ENCODE results near the gene SMCO4.

SMCO4 gene

DNA sequence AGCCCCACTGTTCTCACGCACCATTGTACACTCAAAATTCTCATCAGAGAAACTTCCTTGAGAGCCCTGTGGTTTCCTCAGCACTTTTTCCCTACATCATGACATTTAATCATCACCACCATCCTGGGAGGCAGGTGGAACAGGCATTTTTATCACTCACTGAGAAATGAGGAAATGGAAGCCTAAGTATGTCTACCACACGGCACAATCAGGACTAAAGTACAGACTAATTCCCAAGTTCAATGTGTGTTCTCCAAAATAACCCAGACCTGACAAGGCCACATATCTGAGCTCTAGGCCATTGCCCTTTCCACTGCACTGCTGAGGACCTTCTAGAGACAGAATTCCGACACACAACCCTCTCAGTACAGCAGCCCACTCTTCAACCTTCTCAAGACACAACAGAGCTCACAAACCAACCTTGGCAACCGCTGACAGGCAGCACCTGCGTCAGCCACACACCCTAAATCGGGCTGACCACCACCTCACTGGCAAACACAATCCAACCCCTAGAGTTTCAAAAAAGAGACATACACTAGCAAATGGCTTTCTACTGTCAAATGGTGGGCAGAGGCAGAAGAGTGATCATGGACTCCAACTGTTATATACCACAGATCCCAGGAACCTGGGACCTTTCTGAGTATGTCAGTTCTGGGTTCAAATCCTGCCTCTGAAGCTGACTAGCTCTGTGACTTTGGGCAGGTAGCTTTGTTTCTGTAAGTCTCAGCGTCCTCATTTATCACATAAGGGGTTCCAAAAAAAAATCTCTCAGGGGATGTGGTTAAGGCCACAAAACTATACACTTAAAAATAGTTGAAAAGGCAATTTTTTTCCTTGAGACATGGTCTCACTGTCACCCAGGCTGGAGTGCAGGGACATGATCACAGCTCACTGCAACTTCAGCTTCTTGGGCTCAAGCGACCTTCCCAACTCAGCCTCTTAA, 16.3 kb downstream of the SMCO4 start:
- no peak for DNase-seq

DNA sequence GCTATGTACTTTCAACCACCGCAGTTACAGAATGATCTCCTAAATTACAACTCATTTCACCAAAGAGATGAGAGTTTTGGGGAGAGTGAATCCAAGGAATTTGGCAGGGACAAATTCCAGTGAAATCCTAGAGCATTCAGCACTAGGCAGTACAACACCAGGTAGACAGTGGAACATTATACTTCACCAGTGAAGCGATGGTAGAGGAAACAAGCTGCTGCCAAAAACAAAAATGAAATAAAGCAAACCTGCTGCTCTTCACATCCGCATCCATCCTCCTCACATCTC, 16.9 kb downstream of the SMCO4 start:
- DNase-seq, result no peak

DNA sequence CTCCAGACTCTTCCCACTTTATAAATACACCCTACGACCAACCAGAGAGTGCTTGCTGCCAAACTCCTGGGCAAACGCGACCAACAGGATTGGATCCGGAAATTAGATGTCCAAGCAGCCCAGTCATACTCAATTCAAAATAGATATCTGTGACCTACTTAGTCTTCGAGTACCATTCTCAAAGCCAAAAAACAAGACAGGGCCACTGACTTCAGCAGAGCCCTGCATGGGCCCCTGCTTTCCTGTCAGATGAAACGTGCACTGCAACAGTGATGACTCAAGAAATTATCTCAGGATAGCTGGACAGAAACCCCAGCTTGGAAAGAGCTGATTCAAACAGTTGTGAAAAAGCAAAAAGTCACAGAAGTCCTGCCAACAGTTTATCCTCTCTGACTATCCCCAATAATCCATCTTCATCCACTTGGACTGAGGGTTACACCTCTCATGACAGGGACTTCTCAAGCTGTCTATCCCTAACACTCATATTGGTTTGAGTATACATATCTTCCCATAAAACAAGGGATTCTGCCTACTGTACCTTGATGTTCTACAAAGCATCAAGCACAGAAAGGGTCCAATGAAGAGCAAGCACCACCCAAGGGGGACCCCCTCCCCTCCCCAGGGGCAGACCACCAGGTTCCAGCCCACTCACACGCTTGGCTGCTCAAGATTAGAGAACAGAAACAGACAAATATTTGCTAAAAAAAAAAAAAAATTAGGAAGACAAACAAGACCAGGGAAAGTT, 17.4 kb downstream of the SMCO4 start:
- DNase-seq, result no peak

DNA sequence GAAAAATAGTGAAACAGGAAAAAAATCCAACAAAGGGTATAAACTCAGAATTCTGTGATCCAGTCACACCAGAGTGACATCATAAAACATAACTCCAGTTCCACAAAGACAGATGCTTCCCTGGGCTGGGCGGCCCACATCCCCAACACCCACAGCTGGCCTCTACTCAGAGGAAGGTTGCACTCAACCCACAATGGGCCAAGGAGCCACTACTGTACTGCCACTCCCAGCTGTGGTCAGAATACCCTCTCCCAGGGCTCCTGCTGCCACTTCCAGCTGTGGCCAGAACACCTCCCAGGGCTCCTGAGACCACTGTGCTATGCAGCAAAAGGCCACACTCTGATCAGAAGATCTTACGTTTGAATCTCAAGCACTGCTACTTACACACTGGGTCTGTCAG, 18.3 kb downstream of the SMCO4 start:
- no peak for DNase-seq

DNA sequence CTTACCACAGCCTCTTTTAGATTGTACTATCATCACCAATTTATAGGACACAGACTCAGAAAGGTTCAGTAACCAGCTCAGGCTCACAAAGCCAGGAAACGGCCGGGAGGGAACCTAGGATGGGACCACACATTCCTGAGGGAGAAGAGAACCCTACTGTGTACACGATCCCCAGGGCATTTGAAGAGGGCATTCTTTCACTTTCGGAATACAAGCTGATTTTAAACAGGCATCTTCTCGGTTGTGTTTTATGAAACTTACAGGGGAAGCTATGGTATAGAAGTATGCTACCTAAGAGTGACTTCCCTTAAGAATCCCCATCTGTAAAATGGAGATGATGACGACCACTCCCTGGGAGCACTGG, 19.0 kb downstream of the SMCO4 start:
- no peak for DNase-seq

DNA sequence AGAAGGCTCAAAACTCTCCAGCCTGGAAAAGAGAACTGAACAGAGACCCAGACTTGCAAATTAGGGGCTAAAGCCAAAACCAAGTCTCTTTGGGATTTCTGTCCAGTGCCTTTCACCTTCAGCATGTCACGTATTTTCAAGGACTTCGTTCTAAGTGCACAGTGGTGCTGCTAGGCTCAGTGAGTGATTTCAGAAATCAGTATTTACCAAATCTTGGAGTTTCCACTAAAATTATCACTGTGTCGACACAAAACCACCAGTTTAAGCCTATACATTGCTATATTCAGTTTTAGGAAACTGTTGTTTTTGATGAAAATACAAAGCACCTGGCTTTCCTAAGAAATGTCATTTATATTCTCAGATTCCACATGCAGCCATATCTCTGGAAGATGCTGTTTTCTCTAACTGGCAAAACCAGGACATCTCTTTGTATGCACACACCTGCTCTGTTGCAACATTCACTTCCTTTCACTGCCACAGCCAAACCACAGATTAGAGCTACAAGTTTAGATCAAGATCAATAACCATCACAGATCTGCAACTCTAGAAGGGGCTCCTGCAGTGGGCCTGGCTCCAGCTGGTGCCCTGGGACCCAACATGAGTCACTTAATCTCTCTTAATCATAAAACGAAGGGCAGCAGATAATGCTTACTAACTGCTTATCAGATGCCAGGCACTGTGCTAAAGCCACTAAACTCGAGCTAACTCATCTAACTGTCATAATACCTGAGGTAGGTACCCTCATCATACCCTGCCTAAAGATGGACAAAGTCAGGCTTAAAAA, 22.3 kb downstream of the SMCO4 start:
- DNase-seq, result no peak

DNA sequence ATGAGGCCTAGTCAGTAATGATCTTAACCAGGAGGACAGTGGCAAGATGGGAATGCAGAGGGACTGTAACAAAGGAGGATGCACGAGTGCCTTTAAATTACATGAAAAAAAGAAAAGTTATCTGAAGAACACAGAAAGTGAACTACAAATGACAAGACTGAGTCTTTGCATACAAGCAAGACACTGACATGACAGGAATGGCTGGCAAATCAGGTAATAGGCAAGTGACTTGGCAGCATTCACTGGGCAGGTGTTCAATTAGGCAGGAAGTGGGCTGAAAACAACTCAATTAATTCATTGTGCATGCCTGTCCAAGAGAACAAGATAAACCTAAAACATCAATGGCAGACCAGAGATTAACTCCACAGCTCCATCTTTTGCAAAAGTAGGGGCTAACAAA, 24.0 kb downstream of the SMCO4 start:
- no peak for DNase-seq

DNA sequence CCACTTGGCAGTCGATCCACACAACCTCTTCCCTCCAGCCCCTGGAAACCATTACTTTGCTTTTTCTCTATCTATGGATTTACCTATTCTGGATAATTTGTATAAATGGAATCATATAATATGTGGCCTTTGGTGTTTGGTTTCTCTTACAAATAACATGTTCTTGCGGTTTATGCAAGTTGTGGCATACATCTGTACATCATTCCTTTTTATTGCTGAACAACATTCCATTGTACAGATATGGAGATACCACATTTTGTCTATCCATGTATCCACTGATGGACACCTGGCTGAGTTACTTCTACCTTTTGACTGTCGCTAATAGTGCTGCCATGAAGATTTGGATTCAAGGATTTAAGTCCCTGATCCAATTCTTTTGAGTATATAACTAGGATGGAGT, 25.1 kb downstream of the SMCO4 start:
- no peak for DNase-seq

DNA sequence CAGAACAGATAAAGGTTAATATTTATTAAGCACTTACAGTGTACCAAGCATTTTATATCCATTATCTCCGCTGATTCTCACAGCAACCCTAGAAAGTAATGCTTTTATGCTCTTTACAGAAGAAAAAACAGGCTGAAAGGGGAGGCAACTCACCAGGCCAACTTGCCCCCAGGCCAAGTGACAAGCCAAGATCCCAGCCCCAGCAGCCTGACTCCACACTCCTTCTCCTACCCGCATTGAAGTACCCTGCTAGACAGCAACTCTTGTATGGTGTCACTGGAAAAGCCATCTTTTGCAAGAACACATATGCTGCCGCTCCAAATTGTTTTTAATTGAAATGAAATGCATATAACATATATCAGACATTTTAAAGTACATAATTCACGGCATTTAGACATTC, 25.6 kb downstream of the SMCO4 start:
- no peak for DNase-seq

DNA sequence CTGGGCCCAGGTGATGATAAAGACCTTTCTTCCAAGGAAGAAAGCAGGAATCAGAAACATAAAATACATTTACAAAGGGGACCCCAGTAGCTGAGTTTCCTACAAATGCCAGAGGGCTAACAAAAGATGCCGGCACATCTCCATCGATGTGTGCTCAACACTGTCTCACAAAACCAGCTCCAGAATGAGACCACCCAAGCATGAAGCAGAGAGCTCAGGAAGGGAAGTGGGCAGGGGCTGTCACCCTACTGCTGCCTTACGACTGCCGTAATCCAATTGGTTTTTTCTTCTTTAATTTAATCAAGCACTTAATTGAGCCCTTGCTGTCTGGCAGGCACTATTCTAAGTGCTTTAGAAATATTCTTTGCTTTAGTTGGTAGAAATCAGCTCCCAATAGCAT, 26.1 kb downstream of the SMCO4 start:
- DNase-seq, result no peak

DNA sequence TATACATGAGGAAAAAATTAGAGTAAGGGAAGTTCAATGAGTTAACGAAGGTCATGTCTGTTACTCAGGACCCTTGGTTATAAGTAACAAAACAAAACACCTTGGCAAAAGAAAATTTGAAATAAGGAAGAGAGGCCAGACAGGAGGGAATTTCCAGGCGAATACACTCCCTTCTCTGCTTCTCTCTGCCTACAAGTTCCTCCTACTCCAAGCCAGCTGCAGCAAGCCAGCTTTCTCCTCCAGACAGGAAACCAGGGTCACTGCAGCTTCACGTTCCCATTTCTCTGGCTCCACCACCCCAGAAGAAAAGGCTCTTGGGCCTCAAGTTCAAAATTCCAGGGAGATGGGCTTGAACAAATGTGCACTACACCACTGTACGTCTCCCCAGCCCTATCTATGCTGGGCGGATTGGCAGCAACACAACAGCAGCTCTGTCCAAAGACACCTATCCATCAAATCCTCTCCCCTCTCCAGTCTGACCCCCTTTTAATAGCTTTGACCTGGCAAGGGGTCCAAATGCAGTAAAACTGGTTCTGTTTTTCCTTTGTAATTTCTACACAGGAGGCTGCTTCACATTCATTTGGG, 27.7 kb downstream of the SMCO4 start:
- no peak for DNase-seq

DNA sequence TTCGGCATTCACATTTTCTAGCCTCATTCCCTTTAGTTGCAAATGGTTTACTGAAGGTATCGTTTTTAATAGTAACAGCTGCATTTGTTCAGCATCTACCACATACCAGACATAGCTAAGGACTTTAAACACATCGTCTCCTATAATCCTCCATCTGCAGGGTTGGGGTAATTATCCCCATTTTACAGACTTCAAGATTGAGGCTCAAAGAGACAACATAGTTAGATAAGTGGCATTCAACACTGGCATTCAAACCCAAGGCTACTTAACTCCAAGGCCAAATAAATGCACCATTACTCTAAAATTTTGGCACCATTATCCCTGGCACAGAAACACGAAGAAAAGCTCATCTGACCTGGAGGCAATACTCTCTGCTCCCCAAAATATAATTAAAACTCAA, 28.5 kb downstream of the SMCO4 start:
- DNase-seq, result no peak

DNA sequence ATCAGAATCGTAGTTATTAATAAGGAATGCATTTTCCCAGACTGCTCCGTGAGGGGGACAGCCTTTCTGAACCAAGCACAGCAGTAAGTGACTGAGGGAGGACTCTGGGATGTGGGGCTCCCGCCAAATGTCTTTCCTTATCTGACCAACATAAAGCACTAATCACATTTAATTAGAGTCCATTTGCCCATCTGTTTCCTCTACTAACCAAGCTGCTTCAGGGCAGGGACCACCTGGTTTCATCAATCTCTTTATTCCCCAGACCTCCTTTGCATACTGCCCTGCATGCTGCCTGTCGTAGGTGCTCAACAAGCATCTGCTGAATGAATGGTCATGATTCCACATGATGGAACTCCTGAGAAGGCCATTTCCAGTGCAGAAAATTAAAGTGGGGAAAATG, 29.4 kb downstream of the SMCO4 start:
- no peak for DNase-seq

DNA sequence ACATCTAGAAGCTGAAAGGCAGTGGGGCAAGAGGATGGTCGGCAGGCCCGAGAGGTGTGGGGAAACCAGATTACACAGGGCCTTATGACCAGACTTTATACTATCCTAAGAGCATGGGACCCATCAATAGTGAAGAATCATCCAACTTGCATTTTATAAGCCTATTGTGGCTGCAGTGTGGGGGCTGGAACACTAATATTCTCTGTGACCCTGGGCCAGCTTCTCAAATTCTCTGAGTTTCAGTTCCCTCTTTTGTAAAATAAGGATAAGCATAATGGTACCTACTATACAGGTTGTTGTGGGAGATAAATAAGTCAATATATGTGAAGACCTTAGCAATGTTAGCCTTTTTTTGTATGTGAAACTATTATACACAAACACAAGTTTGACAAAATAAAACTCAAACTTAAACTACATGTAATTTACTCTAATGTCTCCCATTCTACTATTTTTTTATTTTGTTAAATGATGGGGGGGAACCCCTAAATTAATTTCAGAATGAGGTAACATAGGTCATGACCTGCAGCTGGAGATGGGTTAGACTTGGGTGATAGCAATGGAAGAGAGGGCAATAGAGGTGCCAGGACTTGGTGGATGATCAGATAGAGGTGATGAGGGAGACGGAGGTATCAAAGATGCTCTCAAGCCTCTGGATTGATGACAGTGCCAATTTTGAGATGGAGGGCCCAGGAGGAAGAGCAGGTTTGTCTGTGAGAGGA, 30.1 kb downstream of the SMCO4 start:
- DNase-seq, result no peak

DNA sequence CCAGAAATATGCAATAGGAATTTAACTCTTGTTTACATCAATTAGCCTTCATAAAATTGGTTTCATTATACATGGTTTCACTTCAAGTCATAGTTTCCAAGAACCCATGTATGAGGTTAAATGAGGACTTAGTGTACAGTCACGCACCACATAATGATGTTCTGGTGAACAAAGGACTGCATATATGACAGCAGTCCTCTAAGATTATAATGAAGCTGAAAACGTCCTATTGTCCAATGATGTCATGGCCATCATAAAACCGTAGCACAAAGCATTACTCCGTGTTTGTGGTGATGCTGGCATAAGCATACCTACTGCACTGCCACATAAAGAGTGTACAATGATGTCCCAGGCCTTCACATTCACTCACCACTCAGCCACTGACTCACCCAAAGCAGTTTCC, 31.1 kb downstream of the SMCO4 start:
- DNase-seq, result no peak

DNA sequence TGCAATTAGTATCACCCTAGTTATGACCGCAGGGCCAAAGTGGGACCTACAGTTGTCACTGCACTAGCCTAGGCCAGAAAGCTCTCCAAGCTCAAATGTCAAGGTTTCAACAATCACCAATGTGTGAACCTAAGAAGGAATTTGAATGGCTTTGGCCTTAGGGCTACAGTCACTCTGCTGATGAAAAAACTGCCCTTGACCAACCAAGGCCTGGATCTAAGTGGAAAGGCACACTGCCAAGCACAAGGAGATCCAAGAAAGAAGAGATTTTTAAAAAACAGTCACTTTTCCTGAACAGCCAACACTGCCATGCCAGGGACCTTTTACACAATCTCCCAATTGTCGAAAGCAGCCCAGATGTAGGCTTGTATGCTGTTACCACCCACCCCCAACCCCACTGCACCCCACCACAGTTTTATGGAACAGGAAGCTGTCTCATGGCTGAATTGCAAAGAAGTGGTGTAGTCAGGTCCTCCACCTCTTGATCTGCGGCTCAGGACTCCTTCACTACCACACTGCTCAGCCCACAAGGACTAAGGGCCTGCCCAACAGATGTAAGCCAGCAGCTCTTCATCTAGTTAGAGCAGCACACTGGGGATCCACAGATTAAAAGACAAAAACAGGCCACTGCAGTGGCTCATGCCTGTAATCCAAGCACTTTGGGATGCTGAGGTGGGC, 32.9 kb downstream of the SMCO4 start:
- DNase-seq, result no peak

DNA sequence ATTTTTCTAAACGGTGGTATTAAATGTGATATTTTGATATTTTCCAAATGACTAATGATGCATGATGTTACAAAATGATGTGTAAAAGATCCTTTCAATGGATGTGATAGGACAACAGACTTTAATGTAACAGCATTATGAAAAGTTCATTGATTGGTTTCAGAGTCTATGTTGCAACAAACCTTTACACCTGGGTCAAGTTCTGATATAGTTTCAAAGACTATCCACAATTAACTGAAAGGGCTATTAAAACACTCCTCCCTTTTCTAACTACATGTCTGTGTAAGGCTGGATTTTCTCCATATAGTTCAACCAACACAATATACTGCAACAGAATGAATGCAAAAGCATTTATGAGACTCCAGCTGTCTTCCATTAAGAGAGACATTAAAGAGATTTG, 35.7 kb downstream of the SMCO4 start:
- no peak for DNase-seq

DNA sequence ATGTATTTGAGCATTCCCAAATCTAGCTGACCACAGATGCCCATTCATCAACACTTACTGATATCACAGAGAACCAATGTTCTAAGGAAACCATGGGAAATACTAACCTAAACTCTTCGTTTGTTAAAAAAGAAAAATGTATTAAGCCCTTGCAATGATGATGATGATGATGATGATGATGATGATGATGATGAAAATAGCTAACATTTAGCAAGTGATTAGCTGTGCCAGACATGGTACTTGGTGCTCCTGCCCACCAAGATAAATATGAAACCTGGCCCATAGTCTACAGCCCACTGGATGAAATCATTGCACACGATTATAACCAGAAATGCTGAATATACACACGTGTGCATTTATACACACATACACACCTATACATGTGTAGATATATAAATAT, 37.5 kb downstream of the SMCO4 start:
- no peak for DNase-seq

DNA sequence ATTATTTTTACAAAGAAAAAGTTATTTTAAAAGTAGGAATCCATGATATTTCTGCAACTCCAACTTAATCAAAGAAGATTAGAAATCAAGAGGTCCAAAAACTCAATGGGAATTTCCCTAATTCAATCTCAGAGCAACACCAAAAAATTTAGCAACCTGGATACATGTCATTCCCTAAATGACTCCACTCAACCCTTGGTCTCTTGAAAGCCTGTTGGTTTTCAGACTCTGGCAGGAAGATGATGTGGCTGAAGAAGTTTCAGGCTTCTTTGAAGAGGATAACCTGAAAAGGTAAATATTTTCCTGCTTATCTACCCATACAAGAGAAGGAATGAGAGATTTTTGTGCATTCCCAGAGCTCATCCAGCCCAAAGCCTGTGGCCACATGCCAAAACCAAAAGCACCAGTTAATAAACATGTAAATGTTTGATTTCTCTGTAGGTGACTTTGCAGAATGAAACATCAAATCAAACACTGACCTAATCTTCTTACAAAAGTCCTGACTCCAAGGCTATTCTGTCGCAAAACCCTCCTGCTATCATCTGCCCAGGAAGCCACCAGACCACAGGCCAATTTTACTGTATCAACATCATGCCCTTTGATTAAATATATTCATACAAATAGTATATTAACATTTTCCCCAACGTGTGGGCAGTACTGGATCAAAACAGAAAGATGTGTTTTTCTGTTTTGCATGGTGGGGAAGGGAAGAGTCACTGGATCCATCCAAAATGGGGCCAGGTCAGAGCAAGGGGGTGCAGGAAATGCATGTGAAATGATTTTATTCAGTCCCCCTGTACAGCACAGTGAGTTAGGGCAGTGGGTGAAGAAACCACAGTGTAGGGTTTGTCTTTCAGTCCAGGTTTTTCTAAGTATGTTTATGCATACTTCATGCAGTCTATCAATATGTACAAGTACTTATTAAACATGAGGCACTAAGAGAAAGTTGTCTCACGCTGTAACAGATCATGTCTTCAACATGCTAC, 38.8 kb downstream of the SMCO4 start:
- no peak for DNase-seq

DNA sequence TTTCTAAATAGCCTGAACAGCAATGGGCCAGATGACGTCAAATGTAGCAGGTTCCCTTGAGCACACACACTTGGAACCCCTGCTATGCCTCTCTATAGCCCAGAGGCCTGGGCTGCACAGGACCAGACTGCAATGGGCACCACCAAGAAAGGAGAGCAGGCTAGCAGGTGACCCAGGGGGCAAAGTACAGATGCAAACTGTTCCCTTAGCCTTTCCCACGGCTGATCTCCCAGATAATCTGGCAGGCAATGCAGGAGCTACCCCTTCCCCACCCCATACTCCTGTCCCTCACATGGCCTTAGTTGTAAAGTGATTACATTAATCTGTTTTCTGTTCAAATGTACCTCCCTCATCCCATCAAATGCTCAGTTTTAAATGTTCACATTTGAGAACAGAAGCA, 41.3 kb downstream of the SMCO4 start:
- DNase-seq, result no peak

DNA sequence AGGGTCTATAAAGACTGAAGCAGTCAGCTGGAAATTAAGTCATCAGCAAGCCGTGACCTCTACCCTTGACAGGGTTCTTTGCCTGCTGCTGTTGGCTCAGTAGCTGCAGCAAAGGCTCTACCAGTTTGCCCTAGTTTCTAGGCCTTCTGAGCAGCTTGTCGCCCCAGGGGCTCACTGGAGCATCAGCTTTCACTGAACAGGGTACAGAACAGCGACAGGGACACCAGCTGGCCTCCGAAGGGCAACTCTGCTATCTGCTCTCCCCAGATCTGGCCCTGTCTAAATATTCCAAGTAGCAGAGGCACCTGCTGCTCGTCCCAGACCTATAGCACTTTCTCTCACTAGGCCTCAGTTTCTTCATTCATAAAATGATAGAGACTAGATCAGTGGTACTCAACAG, 42.4 kb downstream of the SMCO4 start:
- no peak for DNase-seq

All from activated CD4-positive, alpha-beta T cell treated with anti-CD3 and anti-CD28 coated beads, Interleukin-2, amount 50 U/mL, for 48 hours (primary cell).